ENCODE measurements around the gene TIMELESS. TPM values are rescaled to one million over a fixed set of nuclear protein-coding genes. Genes with fewer than 3 reads are reported as not detected.

TIMELESS gene
- total RNA-seq, 1 donor from 2014 or later = 65.5 TPM

GRCh38 chr12:56479625-56480024, 30.4 kb upstream of the TIMELESS start:
- no peak for DNase-seq (ENCODE audit: low spot score, unreplicated experiment)
- no peak overlapping the region for H3K27ac Mint-ChIP-seq

DNA sequence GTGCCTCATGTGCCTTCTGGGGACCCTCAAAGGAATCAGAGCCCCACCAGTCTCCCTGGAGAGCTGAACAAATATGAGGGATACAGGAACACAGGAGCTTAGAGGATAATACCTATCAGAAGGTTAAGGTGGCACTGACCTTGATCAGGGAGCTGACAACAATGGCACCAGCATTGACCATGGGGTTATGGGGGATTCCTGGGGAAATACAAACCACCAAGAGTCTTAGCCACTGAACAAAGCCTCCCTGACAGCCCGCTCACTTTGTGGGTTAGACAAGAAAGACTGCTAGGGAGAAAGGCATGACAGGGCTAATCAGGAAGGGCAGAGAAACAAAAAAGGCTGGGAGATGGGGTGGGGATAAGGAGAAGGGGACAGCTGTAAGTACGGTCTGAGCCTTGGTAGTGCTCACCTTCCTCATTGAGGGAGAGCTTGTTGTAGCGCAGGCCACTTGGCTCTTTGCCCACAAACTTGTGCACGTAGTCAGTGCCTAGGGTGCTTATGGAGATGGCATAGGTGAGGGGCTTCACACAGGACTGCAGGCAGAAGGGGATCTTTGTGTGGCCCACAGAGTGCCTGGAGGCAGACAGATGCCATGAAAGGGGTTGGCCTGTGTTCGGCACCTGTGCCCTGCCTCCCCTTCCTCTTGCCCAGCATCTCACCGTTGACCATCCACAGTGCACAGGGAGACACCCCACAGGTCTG, 28.4 kb upstream of the TIMELESS start:
- no peak for DNase-seq (ENCODE audit: low spot score, unreplicated experiment)
- no peaks in the 10 kb centered on the region for H3K9me3 Mint-ChIP-seq (ENCODE audit: low read depth)
- H3K4me3 Mint-ChIP-seq (ENCODE audit: low read depth) = no peak overlapping the region
- H3K4me1 Mint-ChIP-seq (ENCODE audit: low read depth) = no peaks in the 10 kb centered on the region
- H3K27me3 Mint-ChIP-seq = no peaks in the 10 kb centered on the region
- H3K27ac Mint-ChIP-seq = no peak overlapping the region
- no peak for TF ChIP-seq CTCF (IDR thresholded peaks at IDR 0.05; ENCODE audit: unreplicated experiment)
- H3K36me3 Mint-ChIP-seq (ENCODE audit: insufficient read depth) = peaks cover 1% of the 10 kb centered on the region

More at GRCh38 chr12:56479625-56480024, 30.4 kb upstream of the TIMELESS start:
- H3K27me3 Mint-ChIP-seq = peaks cover 1% of the 10 kb centered on the region
- TF ChIP-seq CTCF (IDR thresholded peaks at IDR 0.05; ENCODE audit: unreplicated experiment) = no peak
- H3K4me3 Mint-ChIP-seq (ENCODE audit: low read depth) = no peak overlapping the region
- no peaks in the 10 kb centered on the region for H3K36me3 Mint-ChIP-seq (ENCODE audit: insufficient read depth)
- H3K9me3 Mint-ChIP-seq (ENCODE audit: low read depth) = no peaks in the 10 kb centered on the region
- no peaks in the 10 kb centered on the region for H3K4me1 Mint-ChIP-seq (ENCODE audit: low read depth)

DNA sequence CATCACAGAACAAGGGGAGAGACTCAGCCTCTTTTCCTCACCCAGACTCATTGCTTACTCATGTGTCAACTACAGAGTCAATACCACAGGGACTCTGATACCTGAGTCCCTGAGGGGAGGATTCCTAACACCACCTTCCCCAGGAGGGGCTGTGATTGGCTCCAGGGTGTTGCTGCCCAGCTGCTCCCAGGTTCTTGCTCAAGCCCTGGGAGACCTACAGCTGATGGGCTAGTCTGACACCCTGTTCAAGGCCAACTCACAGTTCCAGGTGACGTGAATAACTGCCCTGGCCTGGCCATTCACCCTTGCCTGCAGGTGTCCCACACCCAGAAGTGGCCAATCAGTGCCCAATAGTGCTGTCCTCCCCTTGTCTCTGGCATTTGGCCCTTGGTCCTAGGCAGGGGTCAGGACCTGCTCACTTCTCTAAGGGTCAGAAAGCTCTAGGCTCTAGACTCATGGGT, 27.8 kb upstream of the TIMELESS start:
- H3K36me3 Mint-ChIP-seq (ENCODE audit: insufficient read depth) = peaks cover 1% of the 10 kb centered on the region
- H3K27me3 Mint-ChIP-seq = no peaks in the 10 kb centered on the region
- H3K4me3 Mint-ChIP-seq (ENCODE audit: low read depth) = no peak overlapping the region
- DNase-seq (ENCODE audit: low spot score, unreplicated experiment) = no peak
- H3K4me1 Mint-ChIP-seq (ENCODE audit: low read depth) = no peaks in the 10 kb centered on the region
- no peak overlapping the region for H3K27ac Mint-ChIP-seq
- H3K9me3 Mint-ChIP-seq (ENCODE audit: low read depth) = no peaks in the 10 kb centered on the region
- no peak for TF ChIP-seq CTCF (IDR thresholded peaks at IDR 0.05; ENCODE audit: unreplicated experiment)

DNA sequence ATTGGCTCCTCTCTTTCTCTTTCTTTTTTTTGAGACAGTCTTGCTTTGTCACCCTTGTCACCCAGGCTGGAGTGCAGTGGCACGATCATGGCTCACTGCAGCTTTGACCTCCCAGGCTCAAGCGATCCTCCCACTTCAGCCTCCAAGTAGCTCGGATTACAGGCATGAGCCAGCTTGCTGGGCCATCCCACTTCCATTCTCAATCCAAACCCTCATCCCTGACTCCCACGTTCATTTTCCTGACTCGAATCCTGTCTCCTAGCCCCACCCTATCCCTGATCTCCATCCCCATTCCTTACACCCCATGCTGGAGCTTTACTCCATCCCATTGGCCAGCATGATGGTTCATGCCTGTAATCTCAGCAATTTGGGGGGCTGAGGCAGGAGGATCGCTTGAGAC, 26.9 kb upstream of the TIMELESS start:
- H3K9me3 Mint-ChIP-seq (ENCODE audit: low read depth) = no peaks in the 10 kb centered on the region
- peaks cover 1% of the 10 kb centered on the region for H3K36me3 Mint-ChIP-seq (ENCODE audit: insufficient read depth)
- no peaks in the 10 kb centered on the region for H3K4me1 Mint-ChIP-seq (ENCODE audit: low read depth)
- H3K27ac Mint-ChIP-seq = no peak overlapping the region
- no peak for TF ChIP-seq CTCF (IDR thresholded peaks at IDR 0.05; ENCODE audit: unreplicated experiment)
- no peak for DNase-seq (ENCODE audit: low spot score, unreplicated experiment)
- H3K27me3 Mint-ChIP-seq = no peaks in the 10 kb centered on the region
- H3K4me3 Mint-ChIP-seq (ENCODE audit: low read depth) = no peak overlapping the region

DNA sequence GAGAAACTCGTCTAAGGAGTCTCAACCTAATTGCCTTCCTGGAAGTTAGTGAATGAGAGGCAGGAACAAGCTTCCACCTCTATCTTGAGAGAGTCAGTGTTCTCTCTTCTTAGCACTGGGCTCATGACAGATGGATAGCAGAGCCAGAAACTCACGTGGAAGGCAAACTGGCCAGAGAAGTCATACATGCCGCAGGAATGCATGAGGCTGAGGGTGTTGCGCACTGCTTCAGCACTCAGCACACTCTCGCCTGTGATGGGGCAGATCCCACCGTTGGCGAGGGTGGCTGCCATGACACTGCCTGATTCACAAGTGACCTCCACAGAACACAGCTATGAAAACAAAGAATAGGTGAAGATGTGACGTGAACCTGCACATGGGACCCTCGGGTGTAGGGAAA, 25.2 kb upstream of the TIMELESS start:
- no peaks in the 10 kb centered on the region for H3K27me3 Mint-ChIP-seq
- no peak overlapping the region for H3K4me3 Mint-ChIP-seq (ENCODE audit: low read depth)
- DNase-seq (ENCODE audit: low spot score, unreplicated experiment) = no peak
- peaks cover 4% of the 10 kb centered on the region for H3K4me1 Mint-ChIP-seq (ENCODE audit: low read depth)
- H3K27ac Mint-ChIP-seq = no peak overlapping the region
- no peak for TF ChIP-seq CTCF (IDR thresholded peaks at IDR 0.05; ENCODE audit: unreplicated experiment)
- H3K36me3 Mint-ChIP-seq (ENCODE audit: insufficient read depth) = peaks cover 1% of the 10 kb centered on the region
- no peaks in the 10 kb centered on the region for H3K9me3 Mint-ChIP-seq (ENCODE audit: low read depth)

All from progenitor cell of endocrine pancreas (in vitro differentiated cells).